OCI-LY7 (cell line): ENCODE results near the gene TTLL3.

Experiments used
- EZH2phosphoT487 ChIP-seq: fragments of 200-600 bp; sonication (generic); IDR thresholded peaks from 2 replicates; pipeline ENCODE4 v1.6.1; 2018; ENCODE audit warnings: low read depth, borderline replicate concordance, mild to moderate bottlenecking, mixed run types, antibody characterized with exemption, low read length, moderate library complexity, mixed read lengths
- TF ChIP-seq, protein P1 (sequence below): fragments of 200-600 bp; sonication (generic); conservative IDR thresholded peaks from 2 replicates; pipeline ENCODE4 v1.5.1; 2014; ENCODE audit warnings: mild to moderate bottlenecking, antibody characterized with exemption, low read length, moderate library complexity, mixed read lengths

DNA sequence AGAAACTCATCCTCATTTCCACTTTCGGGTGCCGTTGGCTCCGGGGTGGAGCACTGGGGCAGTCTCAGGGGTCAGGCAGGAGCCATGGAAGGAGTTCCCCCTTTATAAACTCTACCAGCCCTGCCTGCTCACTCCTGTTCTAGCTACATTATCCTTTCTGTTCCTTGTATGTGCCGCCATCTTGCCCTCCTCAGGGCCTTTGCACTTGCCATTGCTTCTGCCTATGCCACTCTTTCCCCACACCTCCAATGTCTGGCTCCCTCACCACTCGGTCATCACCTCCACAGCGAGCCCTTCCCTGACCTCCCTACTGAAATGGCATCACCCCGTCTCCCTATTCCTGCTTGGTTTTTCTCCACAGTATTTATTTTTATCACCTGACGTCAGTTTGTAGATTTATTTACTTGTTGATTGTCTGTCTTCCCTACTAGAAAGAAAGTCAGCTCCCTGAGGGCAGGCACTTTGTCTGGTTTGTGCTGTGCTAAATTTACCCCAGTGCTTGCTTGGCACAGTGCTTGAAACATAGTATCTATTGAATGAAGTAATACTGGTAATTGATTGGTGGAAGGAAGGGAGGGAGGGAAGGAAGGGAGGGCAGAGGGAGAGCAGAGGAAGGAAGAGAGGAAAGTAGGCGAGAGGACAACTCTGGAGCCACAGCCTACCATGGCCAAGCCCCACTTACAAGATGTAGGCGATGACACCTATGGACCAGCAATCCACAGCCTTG is 49.1 kb upstream of the TTLL3 start:
- TF ChIP-seq, protein P1, sequence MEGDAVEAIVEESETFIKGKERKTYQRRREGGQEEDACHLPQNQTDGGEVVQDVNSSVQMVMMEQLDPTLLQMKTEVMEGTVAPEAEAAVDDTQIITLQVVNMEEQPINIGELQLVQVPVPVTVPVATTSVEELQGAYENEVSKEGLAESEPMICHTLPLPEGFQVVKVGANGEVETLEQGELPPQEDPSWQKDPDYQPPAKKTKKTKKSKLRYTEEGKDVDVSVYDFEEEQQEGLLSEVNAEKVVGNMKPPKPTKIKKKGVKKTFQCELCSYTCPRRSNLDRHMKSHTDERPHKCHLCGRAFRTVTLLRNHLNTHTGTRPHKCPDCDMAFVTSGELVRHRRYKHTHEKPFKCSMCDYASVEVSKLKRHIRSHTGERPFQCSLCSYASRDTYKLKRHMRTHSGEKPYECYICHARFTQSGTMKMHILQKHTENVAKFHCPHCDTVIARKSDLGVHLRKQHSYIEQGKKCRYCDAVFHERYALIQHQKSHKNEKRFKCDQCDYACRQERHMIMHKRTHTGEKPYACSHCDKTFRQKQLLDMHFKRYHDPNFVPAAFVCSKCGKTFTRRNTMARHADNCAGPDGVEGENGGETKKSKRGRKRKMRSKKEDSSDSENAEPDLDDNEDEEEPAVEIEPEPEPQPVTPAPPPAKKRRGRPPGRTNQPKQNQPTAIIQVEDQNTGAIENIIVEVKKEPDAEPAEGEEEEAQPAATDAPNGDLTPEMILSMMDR = no peak
- no peak for TF ChIP-seq EZH2phosphoT487
